Parathyroid adenoma (tissue), 2 donors: Measurements from ENCODE around the gene ZNF689.

Experiments used
- H2AFZ ChIP-seq: fragments of 300-600 bp; sonication (generic); one replicate; pipeline ENCODE4 v1.7.0; 2017; ENCODE audit warnings: antibody characterized with exemption, mild to moderate bottlenecking
- H3K27ac ChIP-seq: fragments of 300-600 bp; sonication (generic); one replicate; pipeline ENCODE4 v1.7.0; 2017
- H3K27me3 ChIP-seq: fragments of 300-600 bp; sonication (generic); one replicate; pipeline ENCODE4 v1.7.0; 2017; ENCODE audit warnings: low read length; ENCODE audit not compliant: control insufficient read depth, insufficient read depth
- H3K36me3 ChIP-seq: fragments of 300-600 bp; sonication (generic); one replicate; pipeline ENCODE4 v1.7.0; 2017; ENCODE audit warnings: low read length; ENCODE audit not compliant: control insufficient read depth, insufficient read depth
- H3K4me1 ChIP-seq: fragments of 300-600 bp; sonication (generic); one replicate; pipeline ENCODE4 v1.7.0; 2017; ENCODE audit warnings: control low read depth
- H3K4me2 ChIP-seq: fragments of 300-600 bp; sonication (generic); one replicate; pipeline ENCODE4 v1.7.0; 2017; ENCODE audit warnings: low read length
- H3K4me3 ChIP-seq: fragments of 300-600 bp; sonication (generic); one replicate; pipeline ENCODE4 v1.7.0; 2017; ENCODE audit warnings: low read depth, low read length
- H3K79me2 ChIP-seq: fragments of 300-600 bp; sonication (generic); one replicate; pipeline ENCODE4 v1.7.0; 2017; ENCODE audit warnings: control low read depth
- H3K9ac ChIP-seq: fragments of 300-600 bp; sonication (generic); one replicate; pipeline ENCODE4 v1.7.0; 2017; ENCODE audit warnings: mild to moderate bottlenecking
- H3K9me3 ChIP-seq: fragments of 300-600 bp; sonication (generic); one replicate; pipeline ENCODE4 v1.7.0; 2017; ENCODE audit warnings: low read length; ENCODE audit not compliant: control insufficient read depth
- CTCF ChIP-seq: fragments of 300-600 bp; sonication (generic); IDR thresholded peaks from one replicate; pipeline ENCODE4 v1.7.0; 2017; ENCODE audit warnings: antibody characterized with exemption, mild to moderate bottlenecking
- donor health status: primary hyperparathyroidism.

Gene ZNF689

GRCh38 chr16:30559690-30560089, 50.5 kb downstream of the ZNF689 start:
- no peak overlapping the region for H3K27ac ChIP-seq

GRCh38 chr16:30558789-30559377, 51.3 kb downstream of the ZNF689 start:
- Histone ChIP-seq H3K9ac (no peak overlapping the region), H3K27me3 (no peaks in the 10 kb centered on the region), H3K79me2 (peaks cover 8% of the 10 kb centered on the region), H3K4me2 (peak overlapping the region; percentile 62), H3K36me3 (no peaks in the 10 kb centered on the region), H3K4me1 (no peaks in the 10 kb centered on the region), H3K4me3 (peak overlapping the region; percentile 95), H3K9me3 (no peaks in the 10 kb centered on the region), H3K27ac (peak overlapping the region; percentile 79), H2AFZ (peak overlapping the region; percentile 94)
- TF ChIP-seq CTCF = no peak

More at GRCh38 chr16:30559690-30560089, 50.5 kb downstream of the ZNF689 start:
- Histone ChIP-seq H3K36me3 (no peaks in the 10 kb centered on the region), H2AFZ (no peak overlapping the region), H3K4me2 (no peak overlapping the region), H3K9ac (no peak overlapping the region), H3K27me3 (no peaks in the 10 kb centered on the region), H3K4me1 (no peaks in the 10 kb centered on the region), H3K79me2 (peaks cover 8% of the 10 kb centered on the region), H3K4me3 (no peak overlapping the region), H3K9me3 (no peaks in the 10 kb centered on the region)
- TF ChIP-seq CTCF = no peak

- H3K27ac ChIP-seq = peak within 1 kb of the TSS; percentile 79
- peak within 1 kb of the TSS; percentile 95 for H3K4me3 ChIP-seq
- H3K9me3 ChIP-seq = no peaks in the 10 kb centered on the region
- peak within 1 kb of the TSS; percentile 94 for H2AFZ ChIP-seq
- peak within 1 kb of the TSS; percentile 84 for H3K4me2 ChIP-seq
- H3K36me3 ChIP-seq = no peaks in the 10 kb centered on the region
- peaks cover 8% of the 10 kb centered on the region for H3K79me2 ChIP-seq
- TF ChIP-seq CTCF = no peak
- peak within 1 kb of the TSS; percentile 90 for H3K9ac ChIP-seq
- no peaks in the 10 kb centered on the region for H3K4me1 ChIP-seq
- H3K27me3 ChIP-seq = no peaks in the 10 kb centered on the region
Observed at GRCh38 chr16:30557957-30558788, 52.0 kb downstream of the ZNF689 start, which contains the start of gene ZNF764. TSS of gene ZNF764 (minus strand) at chr16:30558374. CDS start at chr16:30558182, 192 bp downstream.

GRCh38 chr16:30557707-30557956, 52.6 kb downstream of the ZNF689 start:
- Histone ChIP-seq H3K4me3 (peak overlapping the region; percentile 95), H3K27ac (peak overlapping the region; percentile 79), H3K9ac (peak overlapping the region; percentile 90), H3K4me2 (peak overlapping the region; percentile 84), H3K27me3 (no peaks in the 10 kb centered on the region), H3K9me3 (no peaks in the 10 kb centered on the region), H2AFZ (peak overlapping the region; percentile 94), H3K36me3 (no peaks in the 10 kb centered on the region), H3K4me1 (no peaks in the 10 kb centered on the region), H3K79me2 (peaks cover 8% of the 10 kb centered on the region)
- TF ChIP-seq CTCF = no peak
